IPS-11a (cell line): ENCODE data around the gene ASB15.
"Not testable (repeated sequence)": the region's sequence is repeated elsewhere in the genome, so short reads cannot be mapped to it uniquely, and the experiment has no call there.

Experiments used
- H3K4me3 ChIP-seq: one replicate; pipeline ENCODE4 v1.5.1; 2013; ENCODE audit warnings: low read depth, low read length, control low read depth

Gene ASB15

GRCh38 chr7:123601530-123601929, at the start of gene ASB15:
ASB15 (plus strand) TSS chr7:123601821; CDS start chr7:123614503, 12,682 bp downstream.
- no peak within 1 kb of the TSS for H3K4me3 ChIP-seq

GRCh38 chr7:123552134-123552533, 49.5 kb upstream of the ASB15 start:
- H3K4me3 ChIP-seq = not testable (repeated sequence)

- no peak overlapping the region for H3K4me3 ChIP-seq
Measured at GRCh38 chr7:123552641-123553040, 49.0 kb upstream of the ASB15 start.

- no peak overlapping the region for H3K4me3 ChIP-seq
Measured at GRCh38 chr7:123553159-123553558, 48.5 kb upstream of the ASB15 start.

- H3K4me3 ChIP-seq = no peak overlapping the region
Measured at GRCh38 chr7:123555484-123555883, 46.1 kb upstream of the ASB15 start.

- peak overlapping the region; percentile 99 for H3K4me3 ChIP-seq
Measured at GRCh38 chr7:123557016-123557397, 44.6 kb upstream of the ASB15 start.

- peak within 1 kb of the TSS; percentile 99 for H3K4me3 ChIP-seq
Measured at GRCh38 chr7:123557398-123558288, 44.0 kb upstream of the ASB15 start, which contains the start of gene NDUFA5. NDUFA5 (minus strand) TSS chr7:123557818; CDS start chr7:123557795, 23 bp downstream.

GRCh38 chr7:123558289-123558874, 43.2 kb upstream of the ASB15 start:
- peak overlapping the region; percentile 99 for H3K4me3 ChIP-seq

- H3K4me3 ChIP-seq = no peak overlapping the region
Measured at GRCh38 chr7:123562121-123562520, 39.5 kb upstream of the ASB15 start.

GRCh38 chr7:123569352-123570010, 32.1 kb upstream of the ASB15 start:
- no peak overlapping the region for H3K4me3 ChIP-seq

- no peak overlapping the region for H3K4me3 ChIP-seq
Measured at GRCh38 chr7:123570390-123571182, 31.0 kb upstream of the ASB15 start.

GRCh38 chr7:123571187-123571586, 30.4 kb upstream of the ASB15 start:
- H3K4me3 ChIP-seq = no peak overlapping the region

GRCh38 chr7:123571684-123572083, 29.9 kb upstream of the ASB15 start:
- no peak overlapping the region for H3K4me3 ChIP-seq

GRCh38 chr7:123573341-123573740, 28.3 kb upstream of the ASB15 start:
- H3K4me3 ChIP-seq = no peak overlapping the region

- no peak overlapping the region for H3K4me3 ChIP-seq
Measured at GRCh38 chr7:123573896-123574467, 27.6 kb upstream of the ASB15 start.

GRCh38 chr7:123579416-123579815, 22.2 kb upstream of the ASB15 start:
- no peak overlapping the region for H3K4me3 ChIP-seq

GRCh38 chr7:123580406-123581161, 21.0 kb upstream of the ASB15 start:
- H3K4me3 ChIP-seq = no peak overlapping the region

GRCh38 chr7:123581162-123581459, 20.5 kb upstream of the ASB15 start:
- H3K4me3 ChIP-seq = no peak overlapping the region

GRCh38 chr7:123583821-123584220, 17.8 kb upstream of the ASB15 start:
- H3K4me3 ChIP-seq = no peak overlapping the region

GRCh38 chr7:123588376-123588775, 13.2 kb upstream of the ASB15 start:
- H3K4me3 ChIP-seq = no peak overlapping the region
